Activated naive CD4-positive, alpha-beta T cell treated with anti-CD3 and anti-CD28 coated beads, Interleukin-2, amount 50 U/mL, for 24 hours (primary cell): ENCODE measurements around the gene TSPYL1.
"Not testable (repeated sequence)": the region's sequence is repeated elsewhere in the genome, so short reads cannot be mapped to it uniquely, and the experiment has no call there.

Experiments used
- H3K27ac Mint-ChIP-seq: one replicate; pipeline ENCODE4 v1.8.0; 2021; ENCODE audit warnings: mild to moderate bottlenecking, mixed read lengths
- H3K27me3 Mint-ChIP-seq: one replicate; pipeline ENCODE4 v1.8.0; 2021; ENCODE audit warnings: mixed read lengths
- H3K36me3 Mint-ChIP-seq: one replicate; pipeline ENCODE4 v1.8.0; 2021; ENCODE audit warnings: mixed read lengths
- H3K4me1 Mint-ChIP-seq: one replicate; pipeline ENCODE4 v1.8.0; 2021; ENCODE audit warnings: mixed read lengths
- H3K4me3 Mint-ChIP-seq: one replicate; pipeline ENCODE4 v1.8.0; 2021; ENCODE audit warnings: mild to moderate bottlenecking, mixed read lengths
- H3K9me3 Mint-ChIP-seq: one replicate; pipeline ENCODE4 v1.8.0; 2021; ENCODE audit warnings: mixed read lengths

TSPYL1 gene

GRCh38 chr6:116279232-116280160 is at the start of gene TSPYL1:
Gene TSPYL1 (minus strand): TSS chr6:116279930. CDS start chr6:116279830, 100 bp downstream.
- Mint-ChIP-seq H3K27ac (peak within 1 kb of the TSS; percentile 99), H3K9me3 (no peaks in the 10 kb centered on the region), H3K4me1 (peaks cover 63% of the 10 kb centered on the region), H3K4me3 (peak within 1 kb of the TSS; percentile 100), H3K27me3 (no peaks in the 10 kb centered on the region), H3K36me3 (peaks cover 30% of the 10 kb centered on the region)

DNA sequence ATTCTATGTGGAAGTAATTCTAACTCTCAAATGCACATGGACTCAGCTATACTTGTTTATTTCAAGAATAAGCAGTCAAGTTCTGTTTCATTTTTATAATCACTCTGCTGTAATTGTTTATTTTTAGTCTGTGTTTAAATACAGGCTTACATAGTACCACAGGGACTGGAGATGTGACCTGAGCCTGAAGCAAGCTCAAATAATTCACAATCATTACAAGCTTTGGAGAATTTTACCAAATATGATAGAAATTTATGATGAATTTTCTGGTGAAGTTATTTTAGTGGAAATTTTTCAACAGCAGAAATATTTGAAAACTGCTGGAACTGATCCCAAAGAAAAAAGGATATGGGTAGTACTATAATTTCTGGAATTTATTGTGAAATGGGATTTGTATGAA is 49.4 kb upstream of the TSPYL1 start:
- H3K27me3 Mint-ChIP-seq, result no peaks in the 10 kb centered on the region

DNA sequence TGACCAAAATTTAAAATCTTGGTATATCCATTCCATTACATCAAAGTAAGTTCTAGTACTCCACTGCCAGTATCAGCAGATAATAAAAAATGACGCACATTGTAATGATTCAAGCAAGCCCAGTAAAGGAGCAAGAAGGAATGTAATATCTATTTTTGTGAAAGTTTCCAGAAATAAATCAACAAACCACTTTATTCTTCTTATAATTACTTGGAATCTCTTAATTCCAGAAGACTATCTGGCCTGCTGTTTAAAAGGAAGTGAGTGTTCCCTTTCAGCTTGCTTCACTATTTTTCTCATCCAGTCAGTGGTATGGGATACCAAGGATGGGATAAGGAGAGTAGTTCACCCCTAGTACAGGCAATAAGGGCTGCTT is 48.8 kb upstream of the TSPYL1 start:
- Mint-ChIP-seq H3K4me1 (no peaks in the 10 kb centered on the region), H3K9me3 (no peaks in the 10 kb centered on the region), H3K36me3 (no peaks in the 10 kb centered on the region), H3K27me3 (no peaks in the 10 kb centered on the region), H3K4me3 (no peak overlapping the region), H3K27ac (no peak overlapping the region)

More for the DNA sequence above, 49.4 kb upstream of the TSPYL1 start:
- Mint-ChIP-seq H3K4me3 (no peak overlapping the region), H3K4me1 (no peaks in the 10 kb centered on the region), H3K36me3 (no peaks in the 10 kb centered on the region), H3K9me3 (no peaks in the 10 kb centered on the region), H3K27ac (no peak overlapping the region)

DNA sequence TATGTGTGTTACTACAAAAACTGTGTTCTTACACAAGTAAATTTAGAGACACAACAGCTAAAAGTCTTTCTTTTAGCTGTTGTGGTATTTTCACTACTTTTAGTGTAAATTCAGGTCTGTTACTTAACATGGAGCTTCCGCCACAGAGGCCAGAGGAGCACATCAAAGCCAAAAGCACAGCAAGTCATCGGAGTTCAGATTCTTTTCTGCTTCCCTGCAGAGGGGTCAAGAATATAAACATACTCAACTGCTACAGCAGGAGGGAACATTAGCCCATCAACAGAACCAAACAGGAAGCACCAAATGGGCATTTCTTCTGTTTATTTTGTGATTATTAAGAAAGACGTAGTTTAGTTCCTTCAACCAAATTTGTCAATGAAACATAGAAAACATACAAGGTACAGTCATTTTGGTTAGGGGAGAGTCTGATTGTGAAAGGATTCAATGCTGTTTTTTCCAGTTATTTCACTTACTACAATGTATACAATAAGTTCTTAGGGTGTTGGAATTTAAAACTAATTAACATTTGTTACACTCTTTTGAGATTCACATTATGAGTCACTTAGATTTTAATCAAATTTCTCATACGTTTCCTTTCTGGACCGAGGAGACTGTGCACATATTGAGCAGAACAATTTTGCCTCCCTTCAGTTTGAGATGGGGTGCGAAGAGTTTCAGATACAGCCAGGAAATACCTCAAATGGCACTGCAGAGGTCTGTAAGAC is 48.2 kb upstream of the TSPYL1 start:
- no peaks in the 10 kb centered on the region for H3K36me3 Mint-ChIP-seq
- H3K4me1 Mint-ChIP-seq, result no peaks in the 10 kb centered on the region
- no peak overlapping the region for H3K4me3 Mint-ChIP-seq
- no peak overlapping the region for H3K27ac Mint-ChIP-seq
- H3K27me3 Mint-ChIP-seq, result no peaks in the 10 kb centered on the region
- H3K9me3 Mint-ChIP-seq, result no peaks in the 10 kb centered on the region

- no peaks in the 10 kb centered on the region for H3K27me3 Mint-ChIP-seq
- H3K4me1 Mint-ChIP-seq, result no peaks in the 10 kb centered on the region
- no peak overlapping the region for H3K27ac Mint-ChIP-seq
- no peak overlapping the region for H3K4me3 Mint-ChIP-seq
- no peaks in the 10 kb centered on the region for H3K9me3 Mint-ChIP-seq
- H3K36me3 Mint-ChIP-seq, result no peaks in the 10 kb centered on the region
Observed at GRCh38 chr6:116326996-116327395, 47.3 kb upstream of the TSPYL1 start.

GRCh38 chr6:116326181-116326671 is 46.5 kb upstream of the TSPYL1 start:
- Mint-ChIP-seq H3K27me3 (no peaks in the 10 kb centered on the region), H3K4me1 (no peaks in the 10 kb centered on the region), H3K9me3 (no peaks in the 10 kb centered on the region), H3K4me3 (no peak overlapping the region), H3K27ac (no peak overlapping the region), H3K36me3 (no peaks in the 10 kb centered on the region)

DNA sequence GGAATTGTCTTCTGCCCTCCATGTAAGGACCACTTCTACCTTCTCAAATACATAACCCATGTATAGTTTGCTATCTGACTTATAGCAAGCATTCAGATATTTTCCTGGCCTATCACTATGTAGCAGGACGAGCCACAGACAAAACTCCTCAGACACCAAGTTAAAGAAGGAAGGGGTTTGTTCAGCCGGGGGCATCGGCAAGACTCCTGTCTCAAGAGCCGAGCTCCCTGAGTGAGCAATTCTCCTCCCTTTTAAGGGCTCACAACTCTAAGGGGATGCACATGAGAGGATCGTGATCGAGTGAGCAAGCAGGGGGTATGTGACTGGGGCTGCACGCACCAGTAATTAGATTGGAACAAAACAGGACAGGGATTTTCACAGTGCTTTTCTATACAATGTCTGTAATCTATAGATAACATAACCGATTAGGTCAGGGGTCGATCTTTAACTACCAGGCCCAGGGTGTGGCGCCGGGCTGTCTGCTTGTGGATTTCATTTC is 46.0 kb upstream of the TSPYL1 start:
- H3K27ac Mint-ChIP-seq, H3K9me3 Mint-ChIP-seq, H3K4me3 Mint-ChIP-seq, H3K27me3 Mint-ChIP-seq, H3K36me3 Mint-ChIP-seq, H3K4me1 Mint-ChIP-seq: not testable (repeated sequence)

GRCh38 chr6:116323863-116324262 is 44.1 kb upstream of the TSPYL1 start:
- Mint-ChIP-seq H3K9me3 (no peaks in the 10 kb centered on the region), H3K36me3 (no peaks in the 10 kb centered on the region), H3K4me3 (no peak overlapping the region), H3K4me1 (no peaks in the 10 kb centered on the region), H3K27me3 (no peaks in the 10 kb centered on the region), H3K27ac (no peak overlapping the region)

DNA sequence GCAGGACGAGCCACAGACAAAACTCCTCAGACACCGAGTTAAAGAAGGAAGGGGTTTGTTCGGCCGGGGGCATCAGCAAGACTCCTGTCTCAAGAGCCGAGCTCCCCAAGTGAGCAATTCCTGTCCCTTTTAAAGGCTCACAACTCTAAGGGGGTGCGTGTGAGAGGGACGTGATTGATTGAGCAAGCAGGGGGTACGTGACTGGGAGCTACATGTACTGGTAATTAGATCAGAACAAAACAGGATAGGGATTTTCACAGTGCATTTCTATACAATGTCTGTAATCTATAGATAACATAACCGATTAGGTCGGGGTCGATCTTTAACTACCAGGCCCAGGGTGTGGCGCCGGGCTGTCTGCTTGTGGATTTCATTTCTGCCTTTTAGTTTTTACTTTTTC is 42.2 kb upstream of the TSPYL1 start:
- H3K9me3 Mint-ChIP-seq, H3K4me1 Mint-ChIP-seq, H3K27ac Mint-ChIP-seq, H3K4me3 Mint-ChIP-seq, H3K36me3 Mint-ChIP-seq, H3K27me3 Mint-ChIP-seq: not testable (repeated sequence)

GRCh38 chr6:116316772-116317467 is 37.2 kb upstream of the TSPYL1 start:
- H3K36me3 Mint-ChIP-seq, result no peaks in the 10 kb centered on the region
- H3K27me3 Mint-ChIP-seq, result no peaks in the 10 kb centered on the region

GRCh38 chr6:116314878-116315277 is 35.1 kb upstream of the TSPYL1 start:
- Mint-ChIP-seq H3K36me3 (peaks cover 8% of the 10 kb centered on the region), H3K4me1 (no peaks in the 10 kb centered on the region), H3K9me3 (no peaks in the 10 kb centered on the region), H3K27ac (no peak overlapping the region), H3K27me3 (no peaks in the 10 kb centered on the region), H3K4me3 (no peak overlapping the region)

More at GRCh38 chr6:116316772-116317467, 37.2 kb upstream of the TSPYL1 start:
- no peaks in the 10 kb centered on the region for H3K9me3 Mint-ChIP-seq
- no peak overlapping the region for H3K4me3 Mint-ChIP-seq
- H3K27ac Mint-ChIP-seq, result no peak overlapping the region
- no peaks in the 10 kb centered on the region for H3K4me1 Mint-ChIP-seq

- Mint-ChIP-seq H3K9me3 (no peaks in the 10 kb centered on the region), H3K36me3 (peaks cover 8% of the 10 kb centered on the region), H3K4me1 (no peaks in the 10 kb centered on the region), H3K27me3 (no peaks in the 10 kb centered on the region), H3K27ac (no peak overlapping the region), H3K4me3 (no peak overlapping the region)
Observed at GRCh38 chr6:116314218-116314617, 34.5 kb upstream of the TSPYL1 start.

DNA sequence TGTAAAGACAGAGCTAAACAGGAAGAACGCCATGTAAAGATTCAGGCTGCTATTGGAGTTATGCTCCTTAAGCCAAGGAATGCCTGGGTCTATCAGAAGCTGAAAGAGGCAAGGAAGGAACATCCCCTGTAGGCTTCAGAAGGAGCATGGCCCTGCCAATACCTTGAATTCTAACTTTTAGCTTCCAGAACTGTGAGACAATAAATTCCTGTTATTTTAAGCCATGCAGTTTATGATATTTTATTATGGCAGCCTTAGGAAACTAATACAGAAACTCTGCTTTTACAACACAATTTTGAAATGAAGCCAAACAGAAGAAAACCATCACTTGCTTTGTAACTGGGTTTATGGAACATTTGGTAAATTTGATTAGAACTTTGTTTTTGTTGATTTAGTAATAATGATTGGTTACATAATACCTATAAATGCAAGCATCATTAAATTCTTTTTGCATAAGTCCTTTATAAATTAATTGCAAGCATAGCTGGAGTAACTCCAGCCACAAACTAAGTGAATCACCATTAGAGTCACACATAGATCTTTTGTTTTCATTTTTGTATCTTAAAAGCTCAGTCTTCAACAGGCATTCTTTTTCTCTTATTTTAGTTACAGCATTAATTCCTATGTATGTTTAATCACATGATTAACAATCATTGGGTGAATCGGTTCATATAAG is 33.5 kb upstream of the TSPYL1 start:
- H3K4me1 Mint-ChIP-seq, result no peaks in the 10 kb centered on the region
- H3K4me3 Mint-ChIP-seq, result no peak overlapping the region
- peaks cover 8% of the 10 kb centered on the region for H3K36me3 Mint-ChIP-seq
- H3K9me3 Mint-ChIP-seq, result no peaks in the 10 kb centered on the region
- H3K27me3 Mint-ChIP-seq, result no peaks in the 10 kb centered on the region
- H3K27ac Mint-ChIP-seq, result no peak overlapping the region

GRCh38 chr6:116309657-116310056 is 29.9 kb upstream of the TSPYL1 start:
- no peaks in the 10 kb centered on the region for H3K9me3 Mint-ChIP-seq
- H3K27me3 Mint-ChIP-seq, result no peaks in the 10 kb centered on the region
- no peak overlapping the region for H3K27ac Mint-ChIP-seq
- no peaks in the 10 kb centered on the region for H3K4me1 Mint-ChIP-seq
- no peak overlapping the region for H3K4me3 Mint-ChIP-seq
- peaks cover 8% of the 10 kb centered on the region for H3K36me3 Mint-ChIP-seq

DNA sequence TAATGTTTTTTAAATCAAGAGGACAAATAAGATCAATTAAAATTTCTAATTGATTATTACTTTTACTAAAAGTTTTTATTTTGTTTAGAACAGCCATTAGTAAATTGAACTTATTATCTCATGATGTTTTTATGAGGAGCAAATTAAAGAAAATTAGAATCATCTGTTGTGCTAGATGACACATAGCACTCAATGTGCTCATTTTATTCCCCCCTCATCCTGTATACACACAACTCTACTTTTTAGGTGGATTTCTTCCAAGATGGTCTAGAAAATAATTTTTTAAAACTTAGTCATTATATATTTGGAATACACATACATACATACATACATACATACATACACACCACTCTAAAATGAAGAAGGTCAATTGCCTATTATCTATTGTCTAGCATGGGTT is 29.3 kb upstream of the TSPYL1 start:
- Mint-ChIP-seq H3K4me3 (no peak overlapping the region), H3K27ac (no peak overlapping the region), H3K9me3 (no peaks in the 10 kb centered on the region), H3K4me1 (no peaks in the 10 kb centered on the region), H3K27me3 (no peaks in the 10 kb centered on the region), H3K36me3 (peaks cover 8% of the 10 kb centered on the region)
